ENCODE results near the gene SSRP1.

Gene SSRP1

DNA sequence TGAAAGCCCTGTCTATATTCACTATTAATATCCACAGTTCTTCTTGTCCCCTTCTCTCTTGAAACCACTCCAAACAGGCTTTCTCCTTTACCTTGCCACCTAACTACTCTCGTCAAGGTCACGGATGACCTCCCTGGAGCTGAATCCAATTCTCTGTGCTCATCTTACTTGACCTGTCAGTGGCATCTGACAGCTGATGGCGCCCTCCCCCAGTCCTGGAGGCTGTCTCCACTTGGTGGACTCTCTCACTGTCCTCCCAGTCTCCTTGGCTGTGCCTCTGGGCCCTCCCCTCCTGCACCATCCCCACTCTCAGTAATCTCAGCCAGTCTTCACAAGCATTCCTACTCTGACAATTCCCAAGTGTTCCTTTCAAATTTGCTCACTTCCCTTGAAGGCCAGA is 19.7 kb downstream of the SSRP1 start:
- Histone ChIP-seq H3K4me3 (no peak overlapping the region), H3K4me1 (peaks cover 27 to 56% (median 34%) of the 10 kb centered on the region in 10 experiments), H3K9ac (peak overlapping the region in 2 of 11 experiments; percentile 5 to 21; a peak in 4 of 22 replicates), H3K27me3 (no peaks in the 10 kb centered on the region), H3K27ac (peak overlapping the region in 4 of 11 experiments; percentile 13 to 39 (median 22); a peak in 2 of 22 replicates), H3K4me2 (peak overlapping the region in 10 of 11 experiments; percentile 4 to 77 (median 58); a peak in 19 of 22 replicates), H3K36me3 (peaks cover 55 to 87% (median 74%) of the 10 kb centered on the region in 11 experiments), H4K20me1 (peaks cover 0 to 57% (median 6%) of the 10 kb centered on the region in 11 experiments; a peak in 9 of 22 replicates), H3K9me3 (replicated peaks in 1 of 11) (no peaks in the 10 kb centered on the region)
- TF ChIP-seq Cebpa-rat (IDR thresholded peaks at IDR 0.05), result no peak

DNA sequence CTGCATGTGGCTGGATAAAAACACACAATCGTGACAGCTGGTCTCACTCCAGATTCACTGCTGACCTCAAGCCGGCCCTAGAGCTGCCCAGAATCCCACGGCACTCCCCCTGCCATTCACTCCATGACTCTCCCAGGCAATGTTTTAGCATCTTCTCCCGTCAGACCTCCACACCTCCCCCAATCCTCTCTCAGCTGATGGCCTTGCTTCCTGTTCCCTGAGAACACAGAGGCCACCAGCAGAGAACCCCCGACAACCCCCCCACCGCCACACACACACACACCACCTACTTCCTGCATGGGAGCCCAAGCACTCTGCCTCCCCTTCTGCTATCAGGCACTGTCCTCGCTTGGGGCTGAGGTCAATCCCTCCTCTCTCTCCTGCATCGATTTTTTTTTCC is 20.2 kb downstream of the SSRP1 start:
- Histone ChIP-seq H3K36me3 (peaks cover 51 to 83% (median 68%) of the 10 kb centered on the region in 11 experiments), H4K20me1 (peaks cover 0 to 57% (median 3%) of the 10 kb centered on the region in 11 experiments; a peak in 8 of 22 replicates), H3K9ac (peak overlapping the region in 3 of 11 experiments; percentile 5 to 21 (median 5); a peak in 6 of 22 replicates), H3K27me3 (no peaks in the 10 kb centered on the region), H3K4me1 (peaks cover 32 to 56% (median 40%) of the 10 kb centered on the region in 10 experiments), H3K27ac (peak overlapping the region in 5 of 11 experiments; percentile 8 to 43 (median 22); a peak in 5 of 22 replicates), H3K9me3 (replicated peaks in 1 of 11) (no peaks in the 10 kb centered on the region), H3K4me3 (no peak overlapping the region), H3K4me2 (peak overlapping the region in 10 of 11 experiments; percentile 4 to 77 (median 58); a peak in 19 of 22 replicates)
- no peak for TF ChIP-seq Cebpa-rat (IDR thresholded peaks at IDR 0.05)

DNA sequence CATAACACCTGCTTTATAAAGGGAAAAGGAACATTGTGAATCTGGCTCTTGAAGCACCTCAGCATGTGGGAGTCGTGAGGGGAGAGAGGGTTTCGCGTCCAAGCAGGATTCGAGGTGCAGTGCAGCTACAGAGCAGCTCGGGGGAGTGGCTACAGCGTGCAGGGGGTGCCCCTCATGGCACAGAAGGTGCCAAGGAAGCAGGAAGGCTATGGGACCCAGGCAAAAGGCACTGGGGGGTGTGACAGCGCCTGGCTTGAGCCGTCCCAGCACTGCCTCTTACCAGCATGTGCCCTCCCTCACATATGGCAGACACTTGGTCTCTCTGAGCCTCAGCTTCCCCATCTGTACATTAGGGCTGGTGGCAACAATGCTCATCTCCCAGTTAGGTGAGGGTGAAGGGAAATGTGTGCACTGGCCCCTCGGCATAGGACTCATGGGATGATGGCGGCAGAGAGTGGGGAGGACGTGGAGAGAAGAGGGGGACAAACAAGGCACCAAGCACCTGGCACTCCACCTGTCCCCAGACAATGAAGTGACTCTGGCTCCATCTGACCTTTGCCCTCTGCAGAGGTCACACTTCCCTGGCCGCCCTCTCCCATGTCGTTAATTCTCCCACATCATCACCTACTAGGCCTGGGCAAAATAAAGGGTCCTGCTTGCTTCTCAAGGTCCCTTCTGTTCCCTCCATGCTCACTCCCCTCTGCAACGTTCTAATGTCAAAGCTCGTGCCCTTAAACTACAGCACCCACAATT is 21.3 kb downstream of the SSRP1 start:
- no peak for TF ChIP-seq Cebpa-rat (IDR thresholded peaks at IDR 0.05)
- H3K36me3 ChIP-seq, result peaks cover 56 to 86% (median 72%) of the 10 kb centered on the region in 11 experiments
- H4K20me1 ChIP-seq, result peaks cover 0 to 55% (median 0%) of the 10 kb centered on the region in 11 experiments; a peak in 7 of 22 replicates
- peaks cover 33 to 64% (median 44%) of the 10 kb centered on the region in 10 experiments for H3K4me1 ChIP-seq
- H3K4me3 ChIP-seq, result no peak overlapping the region
- no peak overlapping the region for H3K9ac ChIP-seq
- no peaks in the 10 kb centered on the region for H3K27me3 ChIP-seq
- no peaks in the 10 kb centered on the region for H3K9me3 ChIP-seq (replicated peaks in 1 of 11)
- H3K27ac ChIP-seq, result peak overlapping the region in 4 of 11 experiments; percentile 28 to 83 (median 38); a peak in 4 of 22 replicates
- peak overlapping the region in 3 of 11 experiments; percentile 57 to 77 (median 61); a peak in 5 of 22 replicates for H3K4me2 ChIP-seq

DNA sequence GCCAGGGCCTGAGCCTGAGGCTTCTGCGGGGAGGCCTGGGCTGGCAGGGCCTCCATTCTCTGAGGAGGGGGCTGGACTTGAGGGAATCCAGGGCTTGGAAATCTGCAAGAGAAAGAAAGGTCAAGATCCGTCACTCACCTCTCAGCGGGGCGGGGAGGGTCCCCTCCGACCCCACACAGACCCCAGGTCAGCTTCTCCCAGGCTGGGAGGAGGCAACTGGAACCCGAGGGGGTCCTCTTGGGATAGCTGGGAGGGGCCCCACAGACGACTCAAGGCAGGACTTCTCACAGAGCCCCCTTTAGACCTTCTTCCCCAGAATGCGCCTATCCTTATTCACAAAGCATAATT is 21.9 kb downstream of the SSRP1 start:
- Histone ChIP-seq H3K27me3 (no peaks in the 10 kb centered on the region), H3K9me3 (replicated peaks in 1 of 11) (no peaks in the 10 kb centered on the region), H3K4me2 (no peak overlapping the region), H3K36me3 (peaks cover 59 to 86% (median 76%) of the 10 kb centered on the region in 11 experiments), H3K27ac (peak overlapping the region in 4 of 11 experiments; percentile 16 to 83 (median 33); a peak in 5 of 22 replicates), H3K4me3 (no peak overlapping the region), H3K9ac (no peak overlapping the region), H3K4me1 (peaks cover 33 to 71% (median 45%) of the 10 kb centered on the region in 10 experiments), H4K20me1 (peaks cover 0 to 55% (median 0%) of the 10 kb centered on the region in 11 experiments; a peak in 7 of 22 replicates)
- TF ChIP-seq Cebpa-rat (IDR thresholded peaks at IDR 0.05), result no peak

DNA sequence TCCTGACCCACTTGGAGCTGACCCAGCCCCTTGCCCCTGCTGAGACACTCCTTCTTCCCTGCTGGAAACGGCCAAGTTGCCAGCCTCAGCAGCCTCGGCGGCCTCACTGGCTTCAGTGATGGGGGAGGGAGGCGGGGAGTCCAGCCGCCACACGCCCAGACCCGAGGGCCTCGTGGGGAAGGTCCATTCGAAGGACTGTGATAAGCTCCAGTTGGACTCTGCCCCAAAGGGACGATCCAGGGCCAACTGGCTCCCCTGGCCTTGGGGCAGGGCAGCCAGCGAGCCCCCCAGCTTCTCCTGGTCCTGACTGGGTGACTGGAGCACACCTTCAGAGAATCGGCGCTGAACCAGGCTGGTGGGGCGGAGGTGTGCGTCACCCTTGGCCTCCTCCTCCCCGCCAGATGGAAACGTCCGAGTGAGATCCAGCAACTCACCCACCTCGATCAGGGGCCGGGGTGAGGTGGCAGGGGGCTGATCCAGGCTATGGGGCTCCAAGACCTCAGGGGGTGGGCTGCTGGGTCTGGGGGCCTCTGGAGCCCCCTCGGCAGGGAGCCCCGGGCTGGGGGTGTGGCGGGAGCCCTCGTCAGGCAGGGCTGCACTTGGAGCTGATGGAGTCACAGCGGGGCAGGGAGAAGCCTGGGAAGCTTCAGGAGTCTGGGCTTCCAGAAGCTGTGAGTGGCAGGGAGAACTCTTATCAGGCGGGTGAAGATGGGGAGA is 22.5 kb downstream of the SSRP1 start:
- H3K4me1 ChIP-seq, result peaks cover 33 to 76% (median 48%) of the 10 kb centered on the region in 10 experiments
- H3K4me3 ChIP-seq, result no peak overlapping the region
- H4K20me1 ChIP-seq, result peaks cover 0 to 50% (median 0%) of the 10 kb centered on the region in 11 experiments; a peak in 7 of 22 replicates
- H3K9me3 ChIP-seq (replicated peaks in 1 of 11), result no peaks in the 10 kb centered on the region
- no peaks in the 10 kb centered on the region for H3K27me3 ChIP-seq
- peak overlapping the region in 2 of 11 experiments; percentile 77 to 95; a peak in 2 of 22 replicates for H3K4me2 ChIP-seq
- H3K36me3 ChIP-seq, result peaks cover 55 to 87% (median 72%) of the 10 kb centered on the region in 11 experiments
- no peak for TF ChIP-seq Cebpa-rat (IDR thresholded peaks at IDR 0.05)
- H3K27ac ChIP-seq, result peak overlapping the region in 8 of 11 experiments; percentile 72 to 86 (median 80); a peak in 10 of 22 replicates
- peak overlapping the region in 2 of 11 experiments; percentile 21 to 75; a peak in 1 of 22 replicates for H3K9ac ChIP-seq

DNA sequence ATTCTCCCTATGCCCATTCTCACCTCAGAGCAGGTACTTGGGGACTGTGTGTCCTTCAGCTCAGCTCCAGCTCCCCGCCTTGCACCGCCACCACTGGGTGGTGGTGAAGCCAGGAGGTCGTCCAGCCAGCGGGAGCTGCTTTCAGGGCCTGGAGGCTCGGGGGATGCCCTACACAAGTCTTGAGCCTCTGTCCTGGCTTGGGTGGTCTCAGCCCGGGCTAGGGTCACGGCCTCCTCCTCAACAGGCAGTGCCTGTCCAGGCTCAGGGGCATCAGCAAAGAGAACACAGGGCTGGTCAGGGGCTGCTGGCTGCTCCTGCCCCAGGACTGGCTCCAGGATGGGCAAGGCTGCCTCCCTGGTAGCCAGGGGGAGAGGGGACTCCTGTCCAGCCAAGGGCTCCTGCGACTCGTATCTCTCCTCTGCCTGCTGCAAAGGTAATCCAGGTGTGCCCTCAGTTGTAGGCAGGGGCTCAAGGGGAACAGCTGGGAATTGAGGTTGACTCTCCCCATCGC is 23.1 kb downstream of the SSRP1 start:
- Histone ChIP-seq H3K27ac (peak overlapping the region in 9 of 11 experiments; percentile 71 to 86 (median 79); a peak in 17 of 22 replicates), H3K9me3 (replicated peaks in 1 of 11) (no peaks in the 10 kb centered on the region), H3K4me1 (peaks cover 38 to 83% (median 54%) of the 10 kb centered on the region in 10 experiments), H4K20me1 (peaks cover 0 to 49% (median 0%) of the 10 kb centered on the region in 11 experiments; a peak in 6 of 22 replicates), H3K9ac (peak overlapping the region in 6 of 11 experiments; percentile 62 to 75 (median 72); a peak in 10 of 22 replicates), H3K4me3 (no peak overlapping the region), H3K36me3 (peaks cover 49 to 81% (median 66%) of the 10 kb centered on the region in 11 experiments), H3K27me3 (no peaks in the 10 kb centered on the region), H3K4me2 (peak overlapping the region in 8 of 11 experiments; percentile 77 to 95 (median 91); a peak in 12 of 22 replicates)
- no peak for TF ChIP-seq Cebpa-rat (IDR thresholded peaks at IDR 0.05)

DNA sequence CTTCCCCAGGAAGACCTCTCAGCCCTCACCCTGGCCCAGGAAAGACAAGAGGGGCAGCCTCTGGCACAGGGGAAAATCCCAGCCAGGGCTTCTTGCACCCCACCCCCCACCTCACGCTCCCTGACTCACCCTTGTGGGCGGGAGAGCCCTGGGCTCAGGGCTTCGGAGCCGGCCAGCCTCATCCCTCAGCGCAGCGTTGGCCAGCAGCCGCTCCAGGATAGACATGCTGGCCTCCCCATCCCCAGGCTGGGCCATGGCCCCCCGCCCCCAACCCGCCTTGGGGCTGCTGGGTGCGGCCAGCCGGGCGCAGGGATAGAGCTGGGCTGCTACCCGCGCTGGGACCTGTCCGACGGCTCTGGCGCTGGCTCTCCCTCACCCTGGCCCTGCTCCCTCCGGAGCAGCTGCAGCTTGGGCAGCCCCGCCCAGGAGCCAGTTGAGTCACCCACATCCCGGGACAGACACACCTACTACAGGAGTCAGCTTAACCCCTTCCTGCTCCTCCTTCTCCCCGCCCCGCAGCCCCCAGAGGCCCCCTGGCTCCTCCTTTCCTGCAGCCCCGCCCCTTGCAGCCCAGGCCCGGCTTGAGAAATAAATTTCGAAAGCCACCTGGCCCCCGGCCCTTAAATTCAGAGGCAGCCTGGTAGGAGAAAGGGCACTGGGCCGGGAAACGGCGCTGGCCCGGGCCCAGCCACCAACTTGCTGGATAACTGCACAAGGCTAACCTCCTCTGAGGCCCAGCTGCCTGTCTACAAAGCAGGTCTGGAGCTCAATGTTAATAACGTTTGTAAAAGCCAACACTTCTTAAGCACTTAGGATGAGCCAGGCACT is 24.4 kb downstream of the SSRP1 start:
- Histone ChIP-seq H3K27ac (peak overlapping the region in 10 of 11 experiments; percentile 43 to 86 (median 78); a peak in 19 of 22 replicates), H3K4me2 (peak overlapping the region; percentile 77 to 95 (median 91)), H4K20me1 (peaks cover 0 to 52% (median 0%) of the 10 kb centered on the region in 11 experiments; a peak in 6 of 22 replicates), H3K9ac (peak overlapping the region; percentile 44 to 75 (median 71); a peak in 21 of 22 replicates), H3K4me1 (peaks cover 48 to 89% (median 66%) of the 10 kb centered on the region in 10 experiments), H3K27me3 (no peaks in the 10 kb centered on the region), H3K4me3 (peak overlapping the region; percentile 28 to 71 (median 56); a peak in 19 of 20 replicates), H3K9me3 (replicated peaks in 1 of 11) (no peaks in the 10 kb centered on the region), H3K36me3 (peaks cover 37 to 69% (median 53%) of the 10 kb centered on the region in 11 experiments)
- TF ChIP-seq Cebpa-rat (IDR thresholded peaks at IDR 0.05), result peak in 2 of 11 experiments; percentile 33 to 67; a peak in 2 of 22 replicates

All from BLaER1 treated with 17β-estradiol and CSF1 and Interleukin-3, amounts not matched to agents 10 nM and 100 nM (cell line).